Hematopoietic multipotent progenitor cell treated with erythropoietin and hydrocortisone succinate and interleukin-3 and kit ligand, for 8 days (in vitro differentiated cells): Measurements from ENCODE around the gene UBQLN1.
A peak's percentile ranks its signal among the peaks of the same experiment; 100 is the strongest.
"Not testable (repeated sequence)": the region's sequence is repeated elsewhere in the genome, so short reads cannot be mapped to it uniquely, and the experiment has no call there.

Source experiments
- DNase-seq: peaks from one replicate; pipeline ENCODE4 v3.0.0-alpha.2; 2015

Gene UBQLN1

DNA sequence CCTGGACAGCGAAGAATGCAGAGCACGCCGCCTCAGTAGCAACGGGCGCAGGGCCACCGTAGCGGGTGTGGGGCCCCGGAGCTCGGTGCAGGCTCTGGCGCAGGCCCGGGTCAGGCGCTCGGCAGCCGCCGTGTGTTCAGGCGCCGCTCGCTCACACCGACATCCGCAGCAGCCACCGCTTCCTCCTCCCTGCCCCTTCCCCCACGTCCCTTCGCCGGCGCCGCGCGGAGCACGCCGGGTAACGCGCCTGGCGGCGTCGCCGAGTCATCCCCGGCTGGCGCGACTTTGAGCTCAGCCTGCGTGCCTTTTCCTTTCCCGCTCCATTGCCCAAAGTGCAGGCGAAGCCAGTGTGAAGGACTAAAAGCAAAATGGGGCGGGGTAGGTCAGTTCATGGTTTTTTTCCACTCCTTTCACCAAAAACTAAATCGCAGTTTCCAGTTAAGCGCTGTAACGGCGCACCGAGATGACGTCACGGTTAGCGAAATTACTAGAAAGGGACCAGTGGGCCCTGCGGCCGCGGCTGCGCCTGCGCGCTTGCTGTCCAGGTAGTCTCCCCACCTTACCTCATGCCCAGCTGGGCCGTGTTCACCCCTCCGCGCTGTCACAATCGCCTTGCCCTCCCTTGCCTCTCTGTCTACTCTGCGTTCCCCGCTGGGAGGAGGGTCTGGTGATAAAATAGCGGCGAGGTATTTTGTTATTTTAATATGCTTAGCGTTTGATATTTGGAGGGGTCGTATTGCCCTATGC lies at the start of gene UBQLN1:
Gene UBQLN1, minus strand, starts transcription at position 191 of the 747 bp plus-strand sequence. CDS start 279 bp downstream, outside the sequence.
- DNase-seq = peak; percentile 92

DNA sequence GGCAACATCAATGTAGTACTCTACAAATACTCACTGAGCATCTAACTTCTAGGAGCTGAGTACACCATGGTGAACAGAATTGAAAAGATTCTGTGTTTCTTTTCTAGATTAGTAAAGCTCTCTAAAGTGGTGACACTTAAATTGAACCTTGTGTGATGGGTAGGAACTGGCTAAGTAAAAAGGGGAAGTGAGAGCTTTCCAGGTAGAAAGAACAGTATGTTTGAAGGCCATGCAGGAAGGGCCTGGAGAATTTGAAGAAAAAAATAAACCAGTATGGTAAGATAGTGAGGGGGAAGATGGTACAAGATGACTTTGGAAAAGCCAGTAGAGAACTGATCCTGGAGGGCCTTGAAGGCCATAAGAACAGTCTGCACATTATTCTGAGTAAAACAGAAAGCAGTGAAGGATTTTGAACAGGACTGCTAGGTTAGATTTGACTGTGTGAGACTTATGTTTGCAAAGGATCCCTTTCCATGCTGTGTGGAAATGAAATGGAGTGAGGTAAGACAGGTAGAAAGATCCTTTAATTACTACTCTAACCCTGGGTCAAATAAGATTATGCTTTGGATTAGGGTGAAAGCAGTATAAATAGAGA lies 46.7 kb upstream of the UBQLN1 start:
- no peak for DNase-seq

DNA sequence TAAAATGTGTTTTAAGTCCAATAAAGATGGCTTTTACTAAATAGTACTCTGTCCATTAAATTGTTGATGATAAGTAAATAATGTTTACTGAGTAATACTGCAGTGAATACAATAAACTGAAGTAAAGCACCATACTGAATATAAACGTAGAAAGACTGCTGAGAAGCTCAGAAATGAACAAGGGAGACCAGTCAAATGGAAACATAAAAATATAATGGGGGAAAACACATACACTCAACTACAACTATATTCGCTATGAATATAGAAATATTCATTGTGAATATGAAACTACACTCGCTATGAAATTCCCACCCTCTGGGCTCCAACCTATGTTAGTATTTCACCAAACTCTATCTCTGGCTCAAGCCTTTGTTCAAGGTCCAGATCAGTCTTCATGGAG lies 41.9 kb upstream of the UBQLN1 start:
- no peak for DNase-seq

DNA sequence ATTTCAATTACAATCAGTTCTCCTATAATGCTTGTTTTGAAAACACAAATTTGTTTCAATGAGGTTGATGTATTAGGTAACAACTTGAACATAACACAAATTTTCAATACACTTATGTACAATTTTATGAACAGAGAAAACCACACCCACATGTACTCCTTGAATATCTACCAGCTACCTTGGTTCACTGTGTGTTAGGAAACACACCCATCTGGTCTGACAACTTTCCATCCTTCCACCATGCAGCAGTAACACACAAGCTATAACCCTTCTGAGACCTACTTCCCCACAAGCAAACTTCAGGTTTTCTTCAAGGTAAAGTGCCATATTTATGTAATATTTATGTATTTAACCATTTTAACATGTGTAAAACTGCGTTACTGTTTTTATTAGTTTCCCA lies 36.4 kb upstream of the UBQLN1 start:
- no peak for DNase-seq

DNA sequence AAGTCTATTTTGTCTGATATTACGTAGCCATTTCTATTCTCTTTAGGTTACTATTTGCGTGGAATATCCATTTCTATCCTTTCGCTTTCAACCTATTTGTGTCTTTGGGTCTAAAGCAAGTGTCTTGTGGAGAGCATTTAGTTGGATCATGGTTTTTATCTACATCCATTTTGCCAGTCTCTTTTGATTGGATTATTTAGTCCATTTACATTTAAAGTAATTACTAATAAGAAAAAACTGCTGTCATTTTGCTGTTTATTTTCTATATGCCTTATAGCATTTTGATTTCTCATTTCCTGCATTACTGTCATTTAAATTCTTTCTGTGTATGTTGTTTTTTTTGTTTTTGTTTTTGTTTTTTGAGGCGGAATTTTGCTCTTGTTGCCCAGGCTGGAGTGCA lies 26.0 kb upstream of the UBQLN1 start:
- DNase-seq = no peak

DNA sequence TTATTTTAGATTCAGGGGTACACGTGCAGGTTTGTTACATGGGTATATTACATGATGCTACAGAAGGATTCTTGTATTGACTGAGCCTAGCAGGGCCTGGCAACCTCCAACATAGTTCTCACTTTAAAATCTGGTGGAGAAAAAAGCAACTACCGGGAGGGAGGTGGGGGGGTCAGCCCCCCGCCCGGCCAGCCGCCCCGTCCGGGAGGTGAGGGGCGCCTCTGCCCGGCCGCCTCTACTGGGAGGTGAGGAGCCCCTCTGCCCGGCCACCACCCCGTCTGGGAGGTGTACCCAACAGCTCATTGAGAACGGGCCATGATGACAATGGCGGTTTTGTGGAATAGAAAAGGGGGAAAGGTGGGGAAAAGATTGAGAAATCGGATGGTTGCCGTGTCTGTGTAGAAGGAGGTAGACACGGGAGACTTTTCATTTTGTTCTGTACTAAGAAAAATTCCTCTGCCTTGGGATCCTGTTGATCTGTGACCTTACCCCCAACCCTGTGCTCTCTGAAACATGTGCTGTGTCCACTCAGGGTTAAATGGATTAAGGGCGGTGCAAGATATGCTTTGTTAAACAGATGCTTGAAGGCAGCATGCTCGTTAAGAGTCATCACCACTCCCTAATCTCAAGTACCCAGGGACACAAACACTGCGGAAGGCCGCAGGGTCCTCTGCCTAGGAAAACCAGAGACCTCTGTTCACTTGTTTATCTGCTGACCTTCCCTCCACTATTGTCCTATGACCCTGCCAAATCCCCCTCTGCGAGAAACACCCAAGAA lies 21.0 kb upstream of the UBQLN1 start:
- not testable (repeated sequence) for DNase-seq

DNA sequence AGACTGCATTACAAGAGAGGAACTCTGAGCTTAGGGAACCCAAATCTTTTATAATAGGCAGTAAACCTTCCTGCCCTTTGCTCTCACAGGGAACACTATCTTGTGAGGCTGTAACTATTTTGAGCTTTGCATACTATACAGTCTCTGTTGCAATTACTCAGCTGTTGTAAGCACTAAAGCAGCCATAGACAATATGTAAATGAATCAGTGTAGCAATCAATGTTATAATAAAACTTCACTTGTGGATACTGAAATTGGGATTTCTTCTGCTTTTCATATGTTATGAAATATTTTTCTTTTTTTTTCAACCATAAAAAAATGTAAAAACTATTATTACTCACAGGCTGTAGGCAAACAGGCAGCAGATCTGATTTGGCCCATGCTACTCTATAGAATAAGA lies 16.7 kb upstream of the UBQLN1 start:
- DNase-seq = no peak

DNA sequence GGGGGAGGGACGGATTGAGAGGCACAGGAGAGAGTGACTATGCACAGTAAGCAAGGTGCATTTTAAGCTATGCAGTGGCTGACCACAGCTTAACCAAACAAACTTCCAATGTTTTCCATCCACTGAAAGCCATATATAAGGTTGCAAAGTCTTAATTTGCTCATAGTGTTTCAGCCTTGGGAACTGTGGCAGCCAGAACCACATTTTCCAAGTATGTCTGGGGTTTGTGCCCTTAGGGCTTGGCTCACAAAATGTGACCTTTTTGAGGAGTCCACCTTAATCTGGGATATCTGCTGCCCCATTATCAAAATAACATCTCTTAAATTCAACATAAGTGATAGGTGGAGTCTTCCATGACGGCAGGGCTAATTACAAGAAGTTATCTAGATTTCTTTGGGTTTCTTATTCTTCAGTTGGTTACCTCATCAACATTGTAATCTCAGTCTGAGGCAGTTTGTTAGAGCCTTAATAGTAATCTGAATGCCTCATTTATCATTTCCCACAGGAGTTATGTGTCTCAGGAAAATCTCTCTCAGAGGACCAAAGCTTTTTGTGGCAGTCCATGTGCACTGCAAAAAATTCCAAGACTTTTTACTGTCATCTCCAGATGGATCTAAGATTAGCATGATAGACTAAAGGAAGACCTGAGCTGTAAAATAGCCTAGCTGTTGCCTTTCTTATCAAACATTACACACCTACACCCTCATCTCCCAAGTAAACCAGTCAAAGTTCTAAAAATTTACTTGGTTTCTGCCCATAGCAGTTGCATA lies 15.2 kb upstream of the UBQLN1 start:
- DNase-seq = no peak

DNA sequence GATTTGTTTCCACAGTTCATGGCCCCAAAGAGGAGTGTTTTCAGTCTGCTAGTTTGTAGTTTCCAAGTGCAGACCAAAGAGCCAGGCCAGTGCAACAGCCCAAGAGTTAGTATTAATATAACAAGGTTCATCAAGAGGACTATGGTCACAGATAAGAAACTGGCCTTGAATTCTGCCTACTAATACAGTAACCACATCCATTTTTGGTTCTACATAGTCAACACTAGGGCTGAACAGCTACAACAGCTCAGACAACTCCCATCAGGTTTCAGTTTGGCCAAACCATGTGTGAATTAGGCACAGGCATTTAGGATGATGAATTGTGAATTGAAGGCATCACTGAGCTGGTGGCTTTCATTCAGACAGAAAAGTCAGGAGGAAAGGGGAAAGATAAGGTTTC lies 13.8 kb upstream of the UBQLN1 start:
- DNase-seq = no peak

DNA sequence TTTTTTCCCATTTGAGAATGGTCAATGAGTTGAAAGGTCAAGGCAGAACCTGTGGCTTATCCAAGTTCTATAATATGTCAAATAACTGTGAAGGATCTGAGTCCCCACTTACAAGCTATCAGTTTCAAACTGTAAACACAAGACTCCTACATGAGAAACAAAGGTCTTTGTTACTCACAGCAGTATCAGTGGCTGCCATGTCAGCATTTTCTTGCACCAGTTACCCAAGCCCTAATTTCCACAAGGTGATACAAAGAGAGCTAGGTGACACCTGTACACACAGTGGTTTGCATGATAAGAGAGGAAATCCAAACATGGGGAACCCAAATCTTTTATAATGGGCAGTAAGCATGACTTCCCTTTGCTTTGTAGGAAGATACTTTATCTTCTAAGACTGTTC lies 8.0 kb upstream of the UBQLN1 start:
- DNase-seq = no peak

DNA sequence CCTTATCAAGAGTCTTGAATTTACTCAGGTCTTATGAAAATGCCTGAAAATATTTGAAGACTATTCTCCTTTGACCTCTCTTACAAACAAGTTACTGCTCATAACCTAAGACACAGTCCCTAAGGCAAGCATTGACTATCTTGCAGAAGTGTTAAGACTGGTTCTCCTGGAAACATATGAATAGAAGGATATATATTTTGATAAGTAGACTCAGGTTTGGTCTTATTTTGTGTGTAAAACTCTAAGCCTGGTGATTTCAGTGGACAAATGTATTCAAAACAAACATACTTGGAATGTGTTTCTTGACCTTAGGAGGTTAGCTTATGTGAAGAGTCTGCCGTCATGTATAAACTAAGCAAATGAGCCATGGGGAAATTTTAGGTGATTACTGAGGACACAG lies 7.5 kb upstream of the UBQLN1 start:
- DNase-seq = no peak

DNA sequence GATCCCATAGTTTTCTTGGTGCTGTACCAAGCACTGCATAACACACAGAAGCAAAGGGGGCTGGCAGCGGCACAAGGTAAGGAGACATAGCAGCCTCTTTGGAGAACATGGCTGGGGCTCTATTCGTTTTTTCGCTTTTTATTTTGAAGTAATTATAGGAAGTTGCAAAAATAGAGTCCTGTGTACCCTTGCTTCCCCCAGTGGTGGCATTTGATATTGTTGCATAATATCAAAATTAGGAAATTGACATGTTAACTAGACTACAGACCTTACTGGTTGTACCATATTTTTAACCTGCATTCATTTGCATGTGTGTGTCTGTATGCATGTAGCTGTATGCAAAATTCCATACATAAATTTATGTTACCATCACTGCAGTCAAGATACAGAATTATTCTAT lies 6.6 kb upstream of the UBQLN1 start:
- peak; percentile 29 for DNase-seq

DNA sequence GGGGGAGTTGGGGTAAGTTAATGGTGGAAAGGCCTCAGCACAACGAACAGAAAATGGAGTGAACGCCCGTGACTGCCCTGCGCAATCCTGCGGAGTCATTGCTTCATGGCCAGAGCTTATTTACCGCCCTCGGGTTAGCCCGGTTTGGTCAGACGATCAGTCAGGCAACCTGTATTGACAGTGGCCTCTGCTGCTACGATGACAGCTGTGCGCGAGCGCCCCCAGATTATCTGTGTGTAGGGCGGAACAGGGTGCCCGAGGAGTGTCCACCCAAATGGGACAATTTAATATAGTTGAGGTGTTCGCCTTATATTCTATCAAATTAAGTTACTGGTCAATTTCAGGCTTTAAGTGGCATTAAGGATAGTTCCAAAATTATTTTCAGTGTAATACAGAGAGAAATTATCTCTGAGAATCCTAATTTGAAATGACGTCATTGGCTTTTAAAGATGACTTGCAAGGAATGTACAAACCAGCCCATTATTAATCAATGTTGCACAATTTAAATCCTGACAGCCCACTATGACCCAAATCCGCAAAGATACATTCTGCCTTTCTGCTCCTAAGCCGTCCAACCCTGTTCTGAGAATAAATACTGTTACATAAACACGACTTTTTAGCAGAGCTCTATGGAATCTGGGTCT lies 879 bp upstream of the UBQLN1 start:
- peak; percentile 85 for DNase-seq

DNA sequence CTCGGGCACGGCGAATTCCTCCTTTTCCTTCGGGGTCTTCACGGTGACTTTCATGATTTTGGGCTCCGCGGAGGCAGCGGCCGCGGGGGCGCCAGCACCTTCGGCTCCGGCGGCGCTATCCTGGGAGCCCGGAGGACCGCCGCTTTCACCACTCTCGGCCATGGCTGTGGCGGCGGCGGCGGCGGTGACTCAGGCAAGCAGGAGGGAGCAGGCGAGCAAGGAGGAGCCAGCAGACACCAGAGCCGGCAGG lies 315 bp downstream of the UBQLN1 start:
- no peak for DNase-seq

DNA sequence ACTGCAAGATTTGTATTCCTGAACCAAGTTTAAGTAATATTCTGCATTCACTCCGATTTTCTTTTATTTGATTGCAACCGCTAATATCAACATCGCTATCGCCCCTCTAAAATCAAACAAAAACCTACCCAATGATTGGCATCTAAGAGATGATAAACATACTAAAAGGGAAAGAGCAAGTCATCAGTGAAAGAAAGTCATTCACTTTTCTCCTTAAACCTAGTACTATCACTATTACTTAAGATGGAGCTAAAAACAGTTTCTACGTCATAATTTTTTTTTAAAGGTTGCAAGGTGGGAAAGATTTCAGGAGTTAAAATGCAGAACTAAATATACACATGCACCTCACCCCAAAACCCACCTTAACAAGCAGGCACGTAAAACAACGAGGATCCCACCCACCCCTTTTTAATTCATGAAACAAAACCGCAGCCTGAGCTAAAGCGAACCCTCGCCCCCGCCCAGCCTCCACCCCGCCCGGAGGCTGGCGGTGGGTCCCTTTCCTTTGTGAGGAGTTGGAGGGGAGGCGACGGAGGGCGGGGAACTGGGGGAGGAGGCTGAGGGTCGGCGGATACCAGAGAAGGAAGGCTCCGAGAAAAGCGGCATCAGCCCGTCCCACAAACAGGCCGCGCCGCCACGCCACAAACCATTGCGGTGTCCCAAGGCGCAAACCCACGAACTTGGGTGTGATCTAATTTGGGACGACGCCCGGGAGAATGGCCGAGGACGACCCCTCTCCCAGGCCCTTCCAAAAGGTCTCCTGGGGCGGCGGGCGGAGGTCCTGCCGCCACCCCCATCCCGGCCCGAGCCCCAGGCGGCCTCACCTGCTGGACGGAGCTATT lies 861 bp downstream of the UBQLN1 start:
- DNase-seq = peak; percentile 50

DNA sequence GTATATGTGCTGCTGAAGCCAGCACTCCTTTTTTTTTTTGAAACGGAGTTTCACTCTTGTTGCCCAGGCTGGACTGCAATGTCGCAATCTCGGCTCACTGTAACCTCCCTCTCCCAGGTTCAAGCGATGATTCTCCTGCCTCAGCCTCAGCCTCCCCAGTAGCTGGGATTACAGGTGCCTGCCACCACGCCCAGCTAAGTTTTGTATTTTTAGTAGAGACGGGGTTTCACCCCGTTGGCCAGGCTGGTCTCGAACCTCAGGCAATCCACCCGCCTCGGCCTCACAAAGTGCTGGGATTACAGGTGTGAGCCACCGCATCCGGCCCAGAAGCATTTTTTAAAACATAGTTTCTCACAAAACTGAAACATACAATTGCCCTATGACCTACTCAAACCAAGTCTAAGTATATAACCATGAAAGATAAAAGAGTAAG lies 2.5 kb downstream of the UBQLN1 start:
- DNase-seq = not testable (repeated sequence)

DNA sequence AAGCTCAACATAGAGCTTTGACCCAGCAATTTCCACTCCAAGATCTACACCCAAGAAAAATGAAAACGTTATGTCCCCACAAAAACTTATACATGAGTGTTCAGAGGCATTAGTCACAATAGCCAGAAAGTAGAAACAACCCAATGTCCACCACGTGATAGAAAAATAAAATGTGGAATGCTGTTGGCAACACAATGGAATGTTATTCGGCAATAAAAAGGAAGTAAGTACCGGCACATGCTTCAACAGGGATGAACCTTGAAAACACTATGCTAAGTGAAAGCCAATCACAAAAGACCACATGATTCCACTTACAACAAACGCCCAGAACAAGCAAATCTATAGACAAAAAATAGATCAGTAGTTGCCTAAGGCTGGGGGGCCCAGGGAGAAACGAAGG lies 6.0 kb downstream of the UBQLN1 start:
- no peak for DNase-seq

DNA sequence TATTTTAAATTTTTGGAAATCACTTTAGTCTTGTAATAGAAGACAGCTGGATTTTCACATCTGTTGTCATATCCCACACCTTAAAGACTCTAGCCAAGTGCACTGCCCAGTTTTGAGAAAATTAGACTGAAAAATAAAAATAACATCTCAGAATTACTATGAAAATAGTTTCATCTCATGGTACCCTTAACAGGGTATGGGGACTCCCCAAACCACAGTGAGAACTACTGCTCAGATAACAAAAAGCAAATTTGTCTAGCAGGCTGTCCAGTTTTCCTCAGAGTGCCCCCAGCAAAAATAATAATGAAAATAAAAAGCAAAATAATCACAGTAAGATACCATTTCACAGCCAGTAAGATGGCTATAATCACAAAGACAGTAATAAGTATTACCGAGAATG lies 6.5 kb downstream of the UBQLN1 start:
- DNase-seq = no peak

DNA sequence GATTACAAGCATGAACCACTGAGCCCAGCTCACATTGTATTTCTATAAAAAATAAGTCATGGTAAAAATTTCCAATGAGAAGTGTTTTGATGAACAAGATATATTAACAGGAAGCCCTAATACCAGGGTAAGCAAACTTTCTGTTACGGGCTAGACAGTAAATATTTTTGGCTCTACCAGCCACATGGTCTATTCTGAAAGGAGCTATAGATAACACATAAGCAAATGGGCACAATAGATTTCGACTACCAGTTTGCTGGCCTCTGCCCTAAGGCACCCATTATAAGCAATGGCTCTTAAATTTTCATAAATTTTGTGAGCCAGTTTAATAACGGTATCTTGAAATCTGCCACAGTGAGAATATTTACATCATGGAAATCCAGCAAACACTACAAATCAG lies 8.1 kb downstream of the UBQLN1 start:
- no peak for DNase-seq

DNA sequence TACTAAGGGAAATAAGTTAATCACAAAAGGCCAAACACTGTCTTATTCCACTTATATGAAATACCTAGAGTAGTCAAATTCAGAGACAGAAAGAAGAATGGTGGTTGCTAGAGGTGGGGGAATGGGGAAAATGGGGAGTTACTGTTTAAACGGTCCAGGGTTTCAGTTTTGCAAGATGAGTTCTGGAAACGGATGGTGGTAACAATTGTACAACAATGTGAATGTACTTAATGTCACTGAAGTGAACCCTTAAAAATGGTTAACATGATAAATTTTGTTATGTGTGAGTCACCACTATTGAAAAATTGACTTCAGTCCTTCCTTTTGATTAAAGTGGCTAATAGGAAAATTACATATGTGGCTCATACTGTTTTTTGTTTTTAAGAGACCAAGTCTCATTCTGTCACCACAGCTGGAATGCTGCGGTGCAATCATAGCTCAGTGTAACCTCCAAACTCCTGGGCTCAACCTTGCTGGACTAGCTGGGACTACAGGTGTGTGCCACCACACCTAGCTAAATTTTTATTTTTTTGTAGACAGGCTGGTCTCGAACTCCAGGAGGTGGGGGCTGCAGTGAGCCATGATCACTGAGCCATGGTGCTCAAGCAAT lies 8.7 kb downstream of the UBQLN1 start:
- DNase-seq = no peak

DNA sequence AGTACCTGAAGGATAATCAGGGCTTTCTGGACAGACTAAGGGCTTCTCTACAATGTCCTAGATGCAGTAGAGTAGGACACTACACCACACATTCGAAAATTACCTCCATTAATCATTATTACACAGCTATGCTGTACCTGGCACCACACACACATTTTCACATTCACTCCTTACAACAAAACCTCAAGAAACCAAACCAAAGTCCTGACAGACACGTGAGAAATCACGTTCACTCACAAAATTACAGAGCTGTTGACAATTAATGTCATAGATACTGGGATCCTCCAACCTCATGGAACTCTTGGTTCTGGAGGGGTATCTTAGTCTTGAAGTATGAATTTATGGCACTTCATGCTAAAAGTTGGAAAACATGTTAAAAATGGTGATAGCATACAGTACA lies 16.3 kb downstream of the UBQLN1 start:
- no peak for DNase-seq

DNA sequence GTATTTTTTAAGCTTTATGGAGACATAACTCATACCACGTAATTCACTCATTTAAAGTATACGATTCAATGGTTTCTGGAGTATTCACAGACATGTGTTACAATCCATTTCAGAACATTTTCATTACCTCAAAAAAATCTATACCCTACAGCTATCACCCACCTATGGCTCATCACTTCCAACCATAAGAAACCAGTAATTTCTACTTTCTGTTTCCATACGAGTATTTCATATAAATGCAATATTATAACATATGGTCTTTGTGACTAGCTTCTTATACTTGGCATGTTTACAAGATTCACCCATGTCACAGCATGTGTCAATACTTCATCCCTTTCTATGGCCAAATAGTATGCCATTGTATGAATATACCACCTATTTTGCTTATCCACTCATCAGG lies 18.8 kb downstream of the UBQLN1 start:
- DNase-seq = no peak
